Measurements from ENCODE around the gene DLG3.

Gene DLG3

GRCh38 chrX:70437011-70437410, 7.6 kb upstream of the DLG3 start:
- H3K9ac ChIP-seq (ENCODE audit: low read depth, low read length), result no peak overlapping the region
- no peaks in the 10 kb centered on the region for H4K20me1 ChIP-seq (ENCODE audit: insufficient read depth, low read length)
- no peaks in the 10 kb centered on the region for H3K9me3 ChIP-seq (ENCODE audit: insufficient read depth, low read length, severe bottlenecking)
- DNase-seq (no peak), ATAC-seq (ENCODE audit: insufficient read depth, low read depth) (no peak)
- no peak overlapping the region for H2AFZ ChIP-seq (ENCODE audit: low read depth, low read length)
- peaks cover 7% of the 10 kb centered on the region for H3K27me3 ChIP-seq (ENCODE audit: insufficient read depth, low read length, poor library complexity)
- no peaks in the 10 kb centered on the region for H3K79me2 ChIP-seq (ENCODE audit: insufficient read depth, low read length)
- TF ChIP-seq CTCF (IDR thresholded peaks at IDR 0.05; ENCODE audit: borderline replicate concordance, extremely low read depth, low read length, poor library complexity, severe bottlenecking) (no peak), EZH2 (IDR thresholded peaks at IDR 0.05; ENCODE audit: borderline replicate concordance, low read depth, low read length, severe bottlenecking) (no peak)
- no peak overlapping the region for H3K27ac ChIP-seq (ENCODE audit: low read length)
- H3K4me2 ChIP-seq (ENCODE audit: insufficient read depth, low read length), result no peak overlapping the region
- H3K4me1 ChIP-seq (ENCODE audit: insufficient read depth, low read length), result peaks cover 5% of the 10 kb centered on the region; the same call in 1 of the 2 replicates
- H3K4me3 ChIP-seq (ENCODE audit: low read depth in 1 of 2, low read length in 2 of 2), result no peak overlapping the region
- no peaks in the 10 kb centered on the region for H3K36me3 ChIP-seq (ENCODE audit: insufficient read depth, low read length)

DNA sequence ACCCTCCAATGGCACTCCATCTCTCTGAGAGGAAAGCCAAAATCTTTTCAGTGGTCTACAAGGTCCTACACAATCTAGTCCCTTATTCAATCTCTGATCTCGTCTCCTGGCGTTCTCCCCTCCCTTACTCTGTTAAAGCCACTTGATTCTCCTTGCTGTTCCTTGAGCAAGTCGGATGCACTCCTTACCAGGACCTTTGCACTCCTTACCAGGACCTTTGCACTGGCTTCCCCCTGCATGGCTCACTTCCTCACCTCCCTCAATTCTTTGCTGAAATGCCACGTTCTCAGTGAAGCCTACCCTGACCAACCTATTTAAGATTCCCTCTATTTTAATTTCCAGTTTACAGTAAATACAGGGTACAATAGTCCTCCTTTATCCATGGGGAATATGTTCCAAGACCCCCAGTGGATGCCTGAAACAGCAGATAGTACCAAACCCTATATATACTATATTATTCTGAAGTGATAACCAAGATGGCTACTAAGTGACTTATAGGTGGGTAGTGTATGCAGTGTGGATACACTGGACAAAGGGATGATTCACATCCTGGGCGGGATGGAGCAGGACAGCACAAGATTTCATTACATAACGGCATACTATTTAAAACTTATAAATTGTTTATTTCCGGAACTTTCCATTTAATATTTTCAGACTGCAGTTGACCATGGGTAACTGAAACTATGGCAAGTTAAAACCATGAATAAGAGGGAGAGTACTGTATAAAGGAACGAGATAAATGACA, 6.5 kb upstream of the DLG3 start:
- TF ChIP-seq CTCF (IDR thresholded peaks at IDR 0.05; ENCODE audit: borderline replicate concordance, extremely low read depth, low read length, poor library complexity, severe bottlenecking) (no peak), EZH2 (IDR thresholded peaks at IDR 0.05; ENCODE audit: borderline replicate concordance, low read depth, low read length, severe bottlenecking) (no peak)
- no peak overlapping the region for H3K4me3 ChIP-seq (ENCODE audit: low read depth in 1 of 2, low read length in 2 of 2)
- H2AFZ ChIP-seq (ENCODE audit: low read depth, low read length), result no peak overlapping the region
- H3K36me3 ChIP-seq (ENCODE audit: insufficient read depth, low read length), result no peaks in the 10 kb centered on the region
- ATAC-seq (ENCODE audit: insufficient read depth, low read depth) (no peak), DNase-seq (no peak)
- H3K9ac ChIP-seq (ENCODE audit: low read depth, low read length), result no peak overlapping the region
- no peak overlapping the region for H3K27ac ChIP-seq (ENCODE audit: low read length)
- no peaks in the 10 kb centered on the region for H3K9me3 ChIP-seq (ENCODE audit: insufficient read depth, low read length, severe bottlenecking)
- no peaks in the 10 kb centered on the region for H3K79me2 ChIP-seq (ENCODE audit: insufficient read depth, low read length)
- H3K4me1 ChIP-seq (ENCODE audit: insufficient read depth, low read length), result peaks cover 5% of the 10 kb centered on the region; the same call in 1 of the 2 replicates
- no peaks in the 10 kb centered on the region for H4K20me1 ChIP-seq (ENCODE audit: insufficient read depth, low read length)
- peaks cover 7% of the 10 kb centered on the region for H3K27me3 ChIP-seq (ENCODE audit: insufficient read depth, low read length, poor library complexity)
- H3K4me2 ChIP-seq (ENCODE audit: insufficient read depth, low read length), result no peak overlapping the region

GRCh38 chrX:70439016-70439415, 5.6 kb upstream of the DLG3 start:
- Histone ChIP-seq H3K9ac (ENCODE audit: low read depth, low read length) (no peak overlapping the region), H4K20me1 (ENCODE audit: insufficient read depth, low read length) (no peaks in the 10 kb centered on the region), H3K9me3 (ENCODE audit: insufficient read depth, low read length, severe bottlenecking) (no peaks in the 10 kb centered on the region), H3K27me3 (ENCODE audit: insufficient read depth, low read length, poor library complexity) (peaks cover 6% of the 10 kb centered on the region), H3K4me1 (ENCODE audit: insufficient read depth, low read length) (peaks cover 3% of the 10 kb centered on the region; the same call in 1 of the 2 replicates), H3K79me2 (ENCODE audit: insufficient read depth, low read length) (no peaks in the 10 kb centered on the region), H3K4me3 (ENCODE audit: low read depth in 1 of 2, low read length in 2 of 2) (no peak overlapping the region), H3K27ac (ENCODE audit: low read length) (no peak overlapping the region), H2AFZ (ENCODE audit: low read depth, low read length) (no peak overlapping the region), H3K4me2 (ENCODE audit: insufficient read depth, low read length) (no peak overlapping the region), H3K36me3 (ENCODE audit: insufficient read depth, low read length) (no peaks in the 10 kb centered on the region)
- no peak for TF ChIP-seq CTCF (IDR thresholded peaks at IDR 0.05; ENCODE audit: borderline replicate concordance, extremely low read depth, low read length, poor library complexity, severe bottlenecking)
- no peak for TF ChIP-seq EZH2 (IDR thresholded peaks at IDR 0.05; ENCODE audit: borderline replicate concordance, low read depth, low read length, severe bottlenecking)
- ATAC-seq (ENCODE audit: insufficient read depth, low read depth) (peak; percentile 62), DNase-seq (no peak)
